GM21381 (cell line): ENCODE data around the gene C6orf163.

Experiments used
- ATAC-seq: cut with Tn5 transposase; IDR thresholded peaks from one replicate; pipeline ENCODE4 v1.9.1; 2021; ENCODE audit warnings: mild to moderate bottlenecking, moderate library complexity; ENCODE audit not compliant: unreplicated experiment

C6orf163 gene

GRCh38 chr6:87356181-87356580 is 11.6 kb downstream of the C6orf163 start:
- ATAC-seq: no peak

- no peak for ATAC-seq
These were observed 13.0 kb downstream of the C6orf163 start for GRCh38 chr6:87357479-87358196.

- ATAC-seq: no peak
These were observed 20.1 kb downstream of the C6orf163 start for GRCh38 chr6:87364602-87365252.

GRCh38 chr6:87366072-87366827 is 21.6 kb downstream of the C6orf163 start:
- ATAC-seq: no peak

- no peak for ATAC-seq
These were observed 22.3 kb downstream of the C6orf163 start for GRCh38 chr6:87366899-87367298.

- no peak for ATAC-seq
These were observed 28.8 kb downstream of the C6orf163 start for GRCh38 chr6:87373377-87373776.

GRCh38 chr6:87375315-87375714 is 30.7 kb downstream of the C6orf163 start:
- no peak for ATAC-seq

- ATAC-seq: no peak
These were observed 32.0 kb downstream of the C6orf163 start for GRCh38 chr6:87376643-87377042.

- no peak for ATAC-seq
These were observed 34.3 kb downstream of the C6orf163 start for GRCh38 chr6:87378947-87379346.

- no peak for ATAC-seq
These were observed 38.2 kb downstream of the C6orf163 start for GRCh38 chr6:87382861-87383260.

GRCh38 chr6:87384038-87384437 is 39.4 kb downstream of the C6orf163 start:
- ATAC-seq: no peak

GRCh38 chr6:87384449-87384848 is 39.8 kb downstream of the C6orf163 start:
- ATAC-seq: no peak

GRCh38 chr6:87391334-87391733 is 46.7 kb downstream of the C6orf163 start:
- ATAC-seq: peak; percentile 41

GRCh38 chr6:87393026-87393622 is 48.5 kb downstream of the C6orf163 start:
- ATAC-seq: peak; percentile 71

- ATAC-seq: no peak
These were observed 50.8 kb downstream of the C6orf163 start for GRCh38 chr6:87395431-87395830.

- ATAC-seq: no peak
These were observed 52.2 kb downstream of the C6orf163 start for GRCh38 chr6:87396595-87397392.

GRCh38 chr6:87397656-87398055 is 53.0 kb downstream of the C6orf163 start:
- no peak for ATAC-seq

GRCh38 chr6:87401832-87402231 is 57.2 kb downstream of the C6orf163 start:
- ATAC-seq: no peak

- peak; percentile 4 for ATAC-seq
These were observed 62.9 kb downstream of the C6orf163 start for GRCh38 chr6:87407561-87407900.

- ATAC-seq: peak; percentile 79
These were observed 63.5 kb downstream of the C6orf163 start, which contains the start of gene CFAP206 for GRCh38 chr6:87407901-87408720. TSS of gene CFAP206 (plus strand) at chr6:87407972. CDS start at chr6:87409840, 1,868 bp downstream.
